ENCODE measurements around the gene WNT6.
A peak's percentile ranks its signal among the peaks of the same experiment; 100 is the strongest.

WNT6 gene

GRCh38 chr2:218892693-218893348 is 33.2 kb downstream of the WNT6 start:
- peak overlapping the region; percentile 72 for H3K4me3 Mint-ChIP-seq
- H3K4me1 Mint-ChIP-seq (ENCODE audit: low read depth): peaks cover 31% of the 10 kb centered on the region
- H3K27me3 Mint-ChIP-seq (ENCODE audit: low read depth): peaks cover 47% of the 10 kb centered on the region
- no peaks in the 10 kb centered on the region for H3K36me3 Mint-ChIP-seq (ENCODE audit: low read depth)
- peak overlapping the region; percentile 69 for H3K27ac Mint-ChIP-seq
- DNase-seq (ENCODE audit: low spot score): peak; percentile 86
- no peaks in the 10 kb centered on the region for H3K9me3 Mint-ChIP-seq

- Mint-ChIP-seq H3K36me3 (ENCODE audit: low read depth) (no peaks in the 10 kb centered on the region), H3K4me1 (ENCODE audit: low read depth) (peaks cover 35% of the 10 kb centered on the region), H3K27me3 (ENCODE audit: low read depth) (peaks cover 51% of the 10 kb centered on the region), H3K4me3 (peak overlapping the region; percentile 72), H3K27ac (peak overlapping the region; percentile 69), H3K9me3 (no peaks in the 10 kb centered on the region)
- DNase-seq (ENCODE audit: low spot score): no peak
Observed at GRCh38 chr2:218893349-218894150, 33.9 kb downstream of the WNT6 start.

- H3K36me3 Mint-ChIP-seq (ENCODE audit: low read depth): no peaks in the 10 kb centered on the region
- no peak for DNase-seq (ENCODE audit: low spot score)
- H3K4me1 Mint-ChIP-seq (ENCODE audit: low read depth): peaks cover 38% of the 10 kb centered on the region
- peaks cover 52% of the 10 kb centered on the region for H3K27me3 Mint-ChIP-seq (ENCODE audit: low read depth)
- peak overlapping the region; percentile 39 for H3K27ac Mint-ChIP-seq
- H3K9me3 Mint-ChIP-seq: no peaks in the 10 kb centered on the region
- H3K4me3 Mint-ChIP-seq: peak overlapping the region; percentile 72
Observed at GRCh38 chr2:218894151-218894879, 34.7 kb downstream of the WNT6 start.

GRCh38 chr2:218894880-218895157 is 35.2 kb downstream of the WNT6 start:
- Mint-ChIP-seq H3K9me3 (no peaks in the 10 kb centered on the region), H3K27ac (no peak overlapping the region), H3K27me3 (ENCODE audit: low read depth) (peaks cover 57% of the 10 kb centered on the region), H3K36me3 (ENCODE audit: low read depth) (no peaks in the 10 kb centered on the region), H3K4me3 (peak overlapping the region; percentile 4), H3K4me1 (ENCODE audit: low read depth) (peaks cover 38% of the 10 kb centered on the region)
- DNase-seq (ENCODE audit: low spot score): no peak

GRCh38 chr2:218895326-218895725 is 35.7 kb downstream of the WNT6 start:
- Mint-ChIP-seq H3K4me3 (peak overlapping the region; percentile 3), H3K27ac (peak overlapping the region; percentile 19), H3K9me3 (no peaks in the 10 kb centered on the region), H3K36me3 (ENCODE audit: low read depth) (no peaks in the 10 kb centered on the region), H3K27me3 (ENCODE audit: low read depth) (peaks cover 57% of the 10 kb centered on the region), H3K4me1 (ENCODE audit: low read depth) (peaks cover 38% of the 10 kb centered on the region)
- DNase-seq (ENCODE audit: low spot score): no peak

- Mint-ChIP-seq H3K4me1 (ENCODE audit: low read depth) (peaks cover 38% of the 10 kb centered on the region), H3K27me3 (ENCODE audit: low read depth) (peaks cover 58% of the 10 kb centered on the region), H3K36me3 (ENCODE audit: low read depth) (no peaks in the 10 kb centered on the region), H3K9me3 (no peaks in the 10 kb centered on the region), H3K4me3 (peak overlapping the region; percentile 60), H3K27ac (peak overlapping the region; percentile 76)
- no peak for DNase-seq (ENCODE audit: low spot score)
Observed at GRCh38 chr2:218895759-218896500, 36.3 kb downstream of the WNT6 start.

- peaks cover 56% of the 10 kb centered on the region for H3K27me3 Mint-ChIP-seq (ENCODE audit: low read depth)
- peak overlapping the region; percentile 64 for H3K27ac Mint-ChIP-seq
- peak; percentile 93 for DNase-seq (ENCODE audit: low spot score)
- no peaks in the 10 kb centered on the region for H3K36me3 Mint-ChIP-seq (ENCODE audit: low read depth)
- H3K9me3 Mint-ChIP-seq: no peaks in the 10 kb centered on the region
- peaks cover 38% of the 10 kb centered on the region for H3K4me1 Mint-ChIP-seq (ENCODE audit: low read depth)
- H3K4me3 Mint-ChIP-seq: peak overlapping the region; percentile 60
Observed at GRCh38 chr2:218896501-218897393, 37.1 kb downstream of the WNT6 start.

GRCh38 chr2:218897394-218898108 is 37.9 kb downstream of the WNT6 start:
- Mint-ChIP-seq H3K4me1 (ENCODE audit: low read depth) (peaks cover 38% of the 10 kb centered on the region), H3K4me3 (peak overlapping the region; percentile 76), H3K27ac (no peak overlapping the region), H3K9me3 (no peaks in the 10 kb centered on the region), H3K27me3 (ENCODE audit: low read depth) (peaks cover 61% of the 10 kb centered on the region), H3K36me3 (ENCODE audit: low read depth) (no peaks in the 10 kb centered on the region)
- peak; percentile 38 for DNase-seq (ENCODE audit: low spot score)

- H3K36me3 Mint-ChIP-seq (ENCODE audit: low read depth): no peaks in the 10 kb centered on the region
- peaks cover 34% of the 10 kb centered on the region for H3K4me1 Mint-ChIP-seq (ENCODE audit: low read depth)
- peak overlapping the region; percentile 76 for H3K4me3 Mint-ChIP-seq
- peak; percentile 80 for DNase-seq (ENCODE audit: low spot score)
- H3K27me3 Mint-ChIP-seq (ENCODE audit: low read depth): peaks cover 65% of the 10 kb centered on the region
- peak overlapping the region; percentile 65 for H3K27ac Mint-ChIP-seq
- no peaks in the 10 kb centered on the region for H3K9me3 Mint-ChIP-seq
Observed at GRCh38 chr2:218898109-218898878, 38.7 kb downstream of the WNT6 start.

GRCh38 chr2:218899147-218899546 is 39.5 kb downstream of the WNT6 start:
- Mint-ChIP-seq H3K36me3 (ENCODE audit: low read depth) (no peaks in the 10 kb centered on the region), H3K27me3 (ENCODE audit: low read depth) (peaks cover 61% of the 10 kb centered on the region), H3K4me3 (no peak overlapping the region), H3K9me3 (no peaks in the 10 kb centered on the region), H3K27ac (no peak overlapping the region), H3K4me1 (ENCODE audit: low read depth) (peaks cover 25% of the 10 kb centered on the region)
- no peak for DNase-seq (ENCODE audit: low spot score)

- DNase-seq (ENCODE audit: low spot score): no peak
- no peaks in the 10 kb centered on the region for H3K36me3 Mint-ChIP-seq (ENCODE audit: low read depth)
- no peaks in the 10 kb centered on the region for H3K9me3 Mint-ChIP-seq
- peaks cover 62% of the 10 kb centered on the region for H3K27me3 Mint-ChIP-seq (ENCODE audit: low read depth)
- H3K4me3 Mint-ChIP-seq: no peak overlapping the region
- H3K4me1 Mint-ChIP-seq (ENCODE audit: low read depth): peaks cover 6% of the 10 kb centered on the region
- H3K27ac Mint-ChIP-seq: no peak overlapping the region
Observed at GRCh38 chr2:218902427-218902826, 42.8 kb downstream of the WNT6 start.

- Mint-ChIP-seq H3K4me3 (no peak overlapping the region), H3K9me3 (no peaks in the 10 kb centered on the region), H3K36me3 (ENCODE audit: low read depth) (no peaks in the 10 kb centered on the region), H3K27ac (no peak overlapping the region), H3K27me3 (ENCODE audit: low read depth) (peaks cover 54% of the 10 kb centered on the region), H3K4me1 (ENCODE audit: low read depth) (peaks cover under 1% of the 10 kb centered on the region)
- DNase-seq (ENCODE audit: low spot score): no peak
Observed at GRCh38 chr2:218904176-218904575, 44.6 kb downstream of the WNT6 start.
